SK-N-SH treated with all-trans-retinoic acid at 6 μM for 48 hours (cell line): ENCODE measurements around the gene EML1.

Experiments used
- ATAC-seq: fragments of 200-7000 bp; cut with Tn5 transposase; 3 replicates; pipeline ENCODE4 v1.9.1; 2020; ENCODE audit warnings: mild to moderate bottlenecking, moderate library complexity
- ARNTL ChIP-seq: fragments of 450-650 bp; formaldehyde crosslinking; IDR thresholded peaks from 2 replicates; pipeline ENCODE4 v1.5.0; 2020; ENCODE audit warnings: low read depth, mild to moderate bottlenecking, moderate library complexity, borderline replicate concordance
- BACH2 ChIP-seq: fragments of 250-450 bp; sonication (Bioruptor Pico); IDR thresholded peaks from 2 replicates; pipeline ENCODE4 v1.9.0; 2021; ENCODE audit warnings: mild to moderate bottlenecking, borderline replicate concordance
- CSDC2 ChIP-seq: fragments of 250-450 bp; sonication (Bioruptor Pico); IDR thresholded peaks from 2 replicates; pipeline ENCODE4 v1.5.0; 2020; ENCODE audit warnings: mild to moderate bottlenecking, moderate library complexity
- ESRRG ChIP-seq: fragments of 250-450 bp; sonication (Bioruptor Pico); IDR thresholded peaks from 2 replicates; pipeline ENCODE4 v1.6.1; 2021; ENCODE audit warnings: mild to moderate bottlenecking
- GLIS3 ChIP-seq: fragments of 250-450 bp; sonication (Bioruptor Pico); IDR thresholded peaks from 2 replicates; pipeline ENCODE4 v1.5.0; 2020; ENCODE audit warnings: mild to moderate bottlenecking, moderate library complexity
- ISL1 ChIP-seq: fragments of 250-450 bp; sonication (Bioruptor Pico); IDR thresholded peaks from 2 replicates; pipeline ENCODE4 v2.1.2; 2022; ENCODE audit warnings: mild to moderate bottlenecking, moderate library complexity
- OSR1 ChIP-seq: fragments of 250-450 bp; sonication (Bioruptor Pico); IDR thresholded peaks from 2 replicates; pipeline ENCODE4 v1.8.0; 2022; ENCODE audit warnings: moderate library complexity, mild to moderate bottlenecking, inconsistent platforms
- PPARA ChIP-seq: fragments of 250-450 bp; sonication (Bioruptor Pico); IDR thresholded peaks from 2 replicates; pipeline ENCODE4 v1.5.0; 2020; ENCODE audit warnings: mild to moderate bottlenecking, borderline replicate concordance
- SNAI2 ChIP-seq: fragments of 250-450 bp; sonication (Bioruptor Pico); IDR thresholded peaks from 2 replicates; pipeline ENCODE4 v1.5.0; 2020; ENCODE audit warnings: mild to moderate bottlenecking, moderate library complexity
- TCF4 ChIP-seq: fragments of 250-450 bp; sonication (Bioruptor Pico); IDR thresholded peaks from 2 replicates; pipeline ENCODE4 v1.8.0; 2021; ENCODE audit warnings: mild to moderate bottlenecking, moderate library complexity, borderline replicate concordance
- ZC3H10 ChIP-seq: fragments of 250-450 bp; sonication (Bioruptor Pico); IDR thresholded peaks from 2 replicates; pipeline ENCODE4 v1.5.1; 2021; ENCODE audit warnings: mild to moderate bottlenecking, moderate library complexity
- ZFP3 ChIP-seq: fragments of 250-450 bp; sonication (Bioruptor Pico); IDR thresholded peaks from 2 replicates; pipeline ENCODE4 v1.5.0; 2020; ENCODE audit warnings: mild to moderate bottlenecking, moderate library complexity
- ZFP30 ChIP-seq: fragments of 450-650 bp; formaldehyde crosslinking; IDR thresholded peaks from 2 replicates; pipeline ENCODE4 v1.5.0; 2022; ENCODE audit warnings: mild to moderate bottlenecking, moderate library complexity
- ZNF565 ChIP-seq: fragments of 450-650 bp; formaldehyde crosslinking; conservative IDR thresholded peaks from 2 replicates; pipeline ENCODE4 v1.5.0; 2020; ENCODE audit warnings: low read depth, mild to moderate bottlenecking, moderate library complexity
- ZNF70 ChIP-seq: fragments of 450-650 bp; formaldehyde crosslinking; IDR thresholded peaks from 2 replicates; pipeline ENCODE4 v1.5.0; 2020; ENCODE audit warnings: mild to moderate bottlenecking, moderate library complexity
- ZNF8 ChIP-seq: fragments of 450-650 bp; formaldehyde crosslinking; IDR thresholded peaks from 2 replicates; pipeline ENCODE4 v1.5.0; 2020; ENCODE audit warnings: mild to moderate bottlenecking, moderate library complexity
- TF ChIP-seq, protein P1 (sequence below): fragments of 250-450 bp; sonication (Bioruptor Pico); IDR thresholded peaks from 2 replicates; pipeline ENCODE4 v1.5.0; 2020; ENCODE audit warnings: mild to moderate bottlenecking, moderate library complexity
- TF ChIP-seq, protein P2 (sequence below): fragments of 250-450 bp; sonication (Bioruptor Pico); IDR thresholded peaks from 2 replicates; pipeline ENCODE4 v1.8.0; 2020; ENCODE audit warnings: mild to moderate bottlenecking, moderate library complexity, borderline replicate concordance
- TF ChIP-seq, protein P3 (sequence below): fragments of 250-450 bp; sonication (Bioruptor Pico); IDR thresholded peaks from 2 replicates; pipeline ENCODE4 v1.5.1; 2020; ENCODE audit warnings: low read depth, mild to moderate bottlenecking, moderate library complexity
- TF ChIP-seq, protein P4 (sequence below): fragments of 250-450 bp; sonication (Bioruptor Pico); IDR thresholded peaks from 2 replicates; pipeline ENCODE4 v1.5.1; 2021; ENCODE audit warnings: mild to moderate bottlenecking, moderate library complexity

The EML1 gene

DNA sequence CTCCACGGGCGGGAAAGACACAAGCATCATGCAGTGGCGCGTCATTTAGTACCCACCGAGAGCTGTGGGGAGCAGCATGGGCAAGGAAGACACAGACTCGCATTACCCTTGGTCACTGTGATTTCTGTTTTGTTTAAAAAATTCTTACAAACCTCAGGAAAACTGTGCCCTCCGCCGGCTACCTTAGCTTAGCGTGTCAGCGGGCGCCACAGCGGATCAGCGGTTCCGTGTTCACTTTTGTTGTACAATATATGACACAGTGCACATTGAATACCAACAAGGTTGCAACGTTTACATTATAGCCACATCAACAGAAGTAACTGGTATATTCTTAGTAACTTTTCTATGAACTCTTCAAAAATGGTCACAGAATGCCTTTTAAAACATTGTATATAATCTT lies 146.9 kb downstream of the EML1 start (continued):
- TF ChIP-seq, protein P1, sequence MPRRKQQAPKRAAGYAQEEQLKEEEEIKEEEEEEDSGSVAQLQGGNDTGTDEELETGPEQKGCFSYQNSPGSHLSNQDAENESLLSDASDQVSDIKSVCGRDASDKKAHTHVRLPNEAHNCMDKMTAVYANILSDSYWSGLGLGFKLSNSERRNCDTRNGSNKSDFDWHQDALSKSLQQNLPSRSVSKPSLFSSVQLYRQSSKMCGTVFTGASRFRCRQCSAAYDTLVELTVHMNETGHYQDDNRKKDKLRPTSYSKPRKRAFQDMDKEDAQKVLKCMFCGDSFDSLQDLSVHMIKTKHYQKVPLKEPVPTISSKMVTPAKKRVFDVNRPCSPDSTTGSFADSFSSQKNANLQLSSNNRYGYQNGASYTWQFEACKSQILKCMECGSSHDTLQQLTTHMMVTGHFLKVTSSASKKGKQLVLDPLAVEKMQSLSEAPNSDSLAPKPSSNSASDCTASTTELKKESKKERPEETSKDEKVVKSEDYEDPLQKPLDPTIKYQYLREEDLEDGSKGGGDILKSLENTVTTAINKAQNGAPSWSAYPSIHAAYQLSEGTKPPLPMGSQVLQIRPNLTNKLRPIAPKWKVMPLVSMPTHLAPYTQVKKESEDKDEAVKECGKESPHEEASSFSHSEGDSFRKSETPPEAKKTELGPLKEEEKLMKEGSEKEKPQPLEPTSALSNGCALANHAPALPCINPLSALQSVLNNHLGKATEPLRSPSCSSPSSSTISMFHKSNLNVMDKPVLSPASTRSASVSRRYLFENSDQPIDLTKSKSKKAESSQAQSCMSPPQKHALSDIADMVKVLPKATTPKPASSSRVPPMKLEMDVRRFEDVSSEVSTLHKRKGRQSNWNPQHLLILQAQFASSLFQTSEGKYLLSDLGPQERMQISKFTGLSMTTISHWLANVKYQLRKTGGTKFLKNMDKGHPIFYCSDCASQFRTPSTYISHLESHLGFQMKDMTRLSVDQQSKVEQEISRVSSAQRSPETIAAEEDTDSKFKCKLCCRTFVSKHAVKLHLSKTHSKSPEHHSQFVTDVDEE: no peak
- TF ChIP-seq GLIS3 (CRISPR knock-in tag) (no peak), TCF4 (CRISPR knock-in tag) (no peak), CSDC2 (no peak), ISL1 (CRISPR knock-in tag) (no peak)

DNA sequence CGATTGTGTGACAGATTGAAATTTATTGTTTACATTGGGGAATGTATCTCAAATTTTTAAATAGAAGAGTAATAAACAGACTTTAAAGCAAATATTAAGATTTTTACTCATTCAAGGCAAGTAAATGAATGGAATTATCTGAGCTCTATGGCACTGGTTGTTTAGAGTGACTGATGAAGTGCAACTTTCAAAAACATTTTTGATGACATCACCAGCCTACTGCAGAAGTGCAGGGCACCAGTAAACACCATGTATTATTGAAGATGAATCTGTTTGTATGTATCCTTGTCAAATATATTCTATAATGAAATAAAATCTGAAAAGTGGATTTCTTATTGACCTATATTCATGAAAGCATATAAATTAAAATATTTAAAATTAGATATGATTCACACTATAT lies 148.0 kb downstream of the EML1 start:
- TF ChIP-seq BACH2 (CRISPR knock-in tag) (no peak), OSR1 (no peak), GLIS3 (CRISPR knock-in tag) (no peak), PPARA (no peak), ESRRG (CRISPR knock-in tag) (no peak), ARNTL (CRISPR knock-in tag) (no peak), ZNF70 (CRISPR knock-in tag) (no peak), ZFP3 (no peak), ZNF565 (CRISPR knock-in tag) (no peak), TCF4 (CRISPR knock-in tag) (no peak), ZFP30 (CRISPR knock-in tag) (no peak), ISL1 (CRISPR knock-in tag) (no peak), ZNF8 (no peak)
- TF ChIP-seq, protein P2, sequence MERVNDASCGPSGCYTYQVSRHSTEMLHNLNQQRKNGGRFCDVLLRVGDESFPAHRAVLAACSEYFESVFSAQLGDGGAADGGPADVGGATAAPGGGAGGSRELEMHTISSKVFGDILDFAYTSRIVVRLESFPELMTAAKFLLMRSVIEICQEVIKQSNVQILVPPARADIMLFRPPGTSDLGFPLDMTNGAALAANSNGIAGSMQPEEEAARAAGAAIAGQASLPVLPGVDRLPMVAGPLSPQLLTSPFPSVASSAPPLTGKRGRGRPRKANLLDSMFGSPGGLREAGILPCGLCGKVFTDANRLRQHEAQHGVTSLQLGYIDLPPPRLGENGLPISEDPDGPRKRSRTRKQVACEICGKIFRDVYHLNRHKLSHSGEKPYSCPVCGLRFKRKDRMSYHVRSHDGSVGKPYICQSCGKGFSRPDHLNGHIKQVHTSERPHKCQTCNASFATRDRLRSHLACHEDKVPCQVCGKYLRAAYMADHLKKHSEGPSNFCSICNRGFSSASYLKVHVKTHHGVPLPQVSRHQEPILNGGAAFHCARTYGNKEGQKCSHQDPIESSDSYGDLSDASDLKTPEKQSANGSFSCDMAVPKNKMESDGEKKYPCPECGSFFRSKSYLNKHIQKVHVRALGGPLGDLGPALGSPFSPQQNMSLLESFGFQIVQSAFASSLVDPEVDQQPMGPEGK (CRISPR knock-in tag): no peak
- TF ChIP-seq, protein P3, sequence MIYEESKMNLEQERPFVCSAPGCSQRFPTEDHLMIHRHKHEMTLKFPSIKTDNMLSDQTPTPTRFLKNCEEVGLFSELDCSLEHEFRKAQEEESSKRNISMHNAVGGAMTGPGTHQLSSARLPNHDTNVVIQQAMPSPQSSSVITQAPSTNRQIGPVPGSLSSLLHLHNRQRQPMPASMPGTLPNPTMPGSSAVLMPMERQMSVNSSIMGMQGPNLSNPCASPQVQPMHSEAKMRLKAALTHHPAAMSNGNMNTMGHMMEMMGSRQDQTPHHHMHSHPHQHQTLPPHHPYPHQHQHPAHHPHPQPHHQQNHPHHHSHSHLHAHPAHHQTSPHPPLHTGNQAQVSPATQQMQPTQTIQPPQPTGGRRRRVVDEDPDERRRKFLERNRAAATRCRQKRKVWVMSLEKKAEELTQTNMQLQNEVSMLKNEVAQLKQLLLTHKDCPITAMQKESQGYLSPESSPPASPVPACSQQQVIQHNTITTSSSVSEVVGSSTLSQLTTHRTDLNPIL (CRISPR knock-in tag): no peak
- TF ChIP-seq, protein P1: no peak
- no peak for ATAC-seq

DNA sequence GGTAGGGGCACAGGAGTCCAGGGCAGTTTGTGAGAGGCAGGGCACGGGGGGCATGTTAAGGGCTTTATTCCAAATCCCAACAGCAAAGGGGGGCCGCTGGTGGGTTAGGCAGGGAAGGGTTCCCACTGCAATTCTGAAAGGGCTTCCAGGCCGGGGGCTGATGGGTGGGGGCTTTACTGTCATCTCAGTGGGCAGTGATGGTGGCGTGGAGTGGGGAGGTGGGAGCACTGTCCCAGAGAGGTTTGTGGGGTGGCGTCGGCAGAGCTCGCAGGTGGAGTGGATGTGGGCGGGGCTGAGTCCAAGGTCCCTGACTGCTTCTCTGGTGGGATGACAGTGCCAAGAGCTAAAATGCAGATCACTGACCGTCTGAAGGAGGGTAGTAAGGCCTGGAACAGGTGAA lies 150.4 kb downstream of the EML1 start:
- no peak for ATAC-seq

More for the DNA sequence above, 150.4 kb downstream of the EML1 start:
- no peak for TF ChIP-seq ZNF565 (CRISPR knock-in tag)
- TF ChIP-seq, protein P4, sequence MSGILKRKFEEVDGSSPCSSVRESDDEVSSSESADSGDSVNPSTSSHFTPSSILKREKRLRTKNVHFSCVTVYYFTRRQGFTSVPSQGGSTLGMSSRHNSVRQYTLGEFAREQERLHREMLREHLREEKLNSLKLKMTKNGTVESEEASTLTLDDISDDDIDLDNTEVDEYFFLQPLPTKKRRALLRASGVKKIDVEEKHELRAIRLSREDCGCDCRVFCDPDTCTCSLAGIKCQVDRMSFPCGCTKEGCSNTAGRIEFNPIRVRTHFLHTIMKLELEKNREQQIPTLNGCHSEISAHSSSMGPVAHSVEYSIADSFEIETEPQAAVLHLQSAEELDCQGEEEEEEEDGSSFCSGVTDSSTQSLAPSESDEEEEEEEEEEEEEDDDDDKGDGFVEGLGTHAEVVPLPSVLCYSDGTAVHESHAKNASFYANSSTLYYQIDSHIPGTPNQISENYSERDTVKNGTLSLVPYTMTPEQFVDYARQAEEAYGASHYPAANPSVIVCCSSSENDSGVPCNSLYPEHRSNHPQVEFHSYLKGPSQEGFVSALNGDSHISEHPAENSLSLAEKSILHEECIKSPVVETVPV (CRISPR knock-in tag): no peak
- no peak for TF ChIP-seq ESRRG (CRISPR knock-in tag)
- TF ChIP-seq ZNF8: no peak
- no peak for TF ChIP-seq SNAI2 (CRISPR knock-in tag)
- no peak for TF ChIP-seq GLIS3 (CRISPR knock-in tag)
- TF ChIP-seq ZC3H10 (CRISPR knock-in tag): no peak
- TF ChIP-seq, protein P3 (CRISPR knock-in tag): no peak
- TF ChIP-seq, protein P1: no peak
- no peak for TF ChIP-seq PPARA
- no peak for TF ChIP-seq ISL1 (CRISPR knock-in tag)
- TF ChIP-seq ZFP3: no peak
- no peak for TF ChIP-seq CSDC2
- no peak for TF ChIP-seq ZFP30 (CRISPR knock-in tag)
